Measurements from ENCODE around the gene PLA2G4A. TPM values are rescaled to one million over a fixed set of nuclear protein-coding genes. Genes with fewer than 3 reads are reported as not detected.

PLA2G4A gene
- total RNA-seq, 4 donors from 2014 or later, result 11.8 to 22.6 (median 14.6) TPM

- intact Hi-C loops (cut with DNase I), result no loop called here
- peak overlapping the region in 2 of 4 donors; percentile 91 to 95 for H3K27ac ChIP-seq
Observed at GRCh38 chr1:186829686-186830587, 1.2 kb downstream of the PLA2G4A start.

GRCh38 chr1:186831168-186831567 is 2.4 kb downstream of the PLA2G4A start:
- no peak for DNase-seq

More at GRCh38 chr1:186829686-186830587, 1.2 kb downstream of the PLA2G4A start:
- TF ChIP-seq CTCF (IDR thresholded peaks at IDR 0.05), result no peak
- no peak for TF ChIP-seq POLR2A (IDR thresholded peaks at IDR 0.05)
- peaks cover 0 to 25% (median 0%) of the 10 kb centered on the region in 3 donors for H3K4me1 ChIP-seq
- no peaks in the 10 kb centered on the region for H3K27me3 ChIP-seq
- peak overlapping the region; percentile 57 to 92 (median 78) for H3K4me3 ChIP-seq
- no peaks in the 10 kb centered on the region for H3K36me3 ChIP-seq
- 52 to 58% methylated on average over 14 of the region's 14 CpGs for WGBS, 2 donors
- no peaks in the 10 kb centered on the region for H3K9me3 ChIP-seq
- DNase-seq, result no peak

GRCh38 chr1:186834399-186834958 is 5.7 kb downstream of the PLA2G4A start:
- TF ChIP-seq POLR2A (IDR thresholded peaks at IDR 0.05), result no peak
- no peak for TF ChIP-seq CTCF (IDR thresholded peaks at IDR 0.05)
- WGBS, 2 donors, result 81 to 85% methylated on average over 4 of the region's 4 CpGs
- Histone ChIP-seq H3K9me3 (no peaks in the 10 kb centered on the region), H3K27me3 (no peaks in the 10 kb centered on the region), H3K4me3 (no peak overlapping the region), H3K27ac (no peak overlapping the region), H3K4me1 (peaks cover 0 to 40% (median 0%) of the 10 kb centered on the region in 3 donors), H3K36me3 (no peaks in the 10 kb centered on the region)
- no peak for DNase-seq
- intact Hi-C loops (cut with DNase I), result no loop called here

More at GRCh38 chr1:186831168-186831567, 2.4 kb downstream of the PLA2G4A start:
- H3K27ac ChIP-seq, result no peak overlapping the region
- H3K36me3 ChIP-seq, result no peaks in the 10 kb centered on the region
- 91 to 94% methylated on average over 2 of the region's 2 CpGs for WGBS, 2 donors
- no peaks in the 10 kb centered on the region for H3K9me3 ChIP-seq
- intact Hi-C loops (cut with DNase I), result no loop called here
- TF ChIP-seq CTCF (IDR thresholded peaks at IDR 0.05) (no peak), POLR2A (IDR thresholded peaks at IDR 0.05) (no peak)
- no peak overlapping the region for H3K4me3 ChIP-seq
- peaks cover 0 to 25% (median 0%) of the 10 kb centered on the region in 3 donors for H3K4me1 ChIP-seq
- no peaks in the 10 kb centered on the region for H3K27me3 ChIP-seq

GRCh38 chr1:186835448-186835847 is 6.7 kb downstream of the PLA2G4A start:
- DNase-seq, result no peak
- intact Hi-C loops (cut with DNase I), result no loop called here
- Histone ChIP-seq H3K27ac (no peak overlapping the region), H3K9me3 (no peaks in the 10 kb centered on the region), H3K27me3 (no peaks in the 10 kb centered on the region), H3K4me1 (peaks cover 0 to 34% (median 0%) of the 10 kb centered on the region in 3 donors), H3K36me3 (no peaks in the 10 kb centered on the region), H3K4me3 (no peak overlapping the region)
- 89 to 93% methylated on average over 3 of the region's 3 CpGs for WGBS, 2 donors
- TF ChIP-seq CTCF (IDR thresholded peaks at IDR 0.05) (no peak), POLR2A (IDR thresholded peaks at IDR 0.05) (no peak)

GRCh38 chr1:186837806-186838205 is 9.1 kb downstream of the PLA2G4A start:
- Histone ChIP-seq H3K4me3 (no peak overlapping the region), H3K36me3 (no peaks in the 10 kb centered on the region), H3K27me3 (no peaks in the 10 kb centered on the region), H3K4me1 (peaks cover 0 to 46% (median 6%) of the 10 kb centered on the region in 3 donors), H3K9me3 (no peaks in the 10 kb centered on the region), H3K27ac (no peak overlapping the region)
- intact Hi-C loops (cut with DNase I), result no loop called here
- 70 to 81% methylated on average over 4 of the region's 4 CpGs for WGBS, 2 donors
- DNase-seq, result no peak
- TF ChIP-seq CTCF (IDR thresholded peaks at IDR 0.05) (no peak), POLR2A (IDR thresholded peaks at IDR 0.05) (no peak)

Measured in esophagus squamous epithelium (tissue), 5 donors.